Neutrophil (primary cell): ENCODE data around the gene OAT.

Source experiments
- H3K27ac ChIP-seq: fragments of 200-600 bp; sonication (generic); 2 replicates; pipeline ENCODE4 v1.5.1; 2016; ENCODE audit warnings: mild to moderate bottlenecking, moderate library complexity
- H3K27me3 ChIP-seq: fragments of 200-600 bp; sonication (generic); 2 replicates; pipeline ENCODE4 v1.6.0; 2016; ENCODE audit warnings: mild to moderate bottlenecking
- H3K36me3 ChIP-seq: fragments of 200-600 bp; sonication (generic); 2 replicates; pipeline ENCODE4 v1.5.1; 2017
- H3K4me1 ChIP-seq, 2 experiments: fragments of 200-600 bp in 1 of 2; sonication (generic) in 1 of 2; 1 replicate in 1 of 2; 2 replicates in 1 of 2; pipeline versions ENCODE4 v1.5.1 to v1.6.1; 2013 to 2016; ENCODE audit warnings: low read depth in 1 of 2, low read length in 1 of 2, mild to moderate bottlenecking in 1 of 2, moderate library complexity in 1 of 2; ENCODE audit not compliant: control insufficient read depth in 1 of 2, insufficient read depth in 1 of 2
- H3K4me3 ChIP-seq, 2 experiments: fragments of 200-600 bp in 1 of 2; sonication (generic) in 1 of 2; 1 replicate in 1 of 2; 2 replicates in 1 of 2; pipeline ENCODE4 v1.5.1; 2013 to 2016; ENCODE audit warnings: low read depth in 1 of 2, low read length in 1 of 2, mild to moderate bottlenecking in 1 of 2, moderate library complexity in 1 of 2
- H3K9me3 ChIP-seq: fragments of 200-600 bp; sonication (generic); 2 replicates; pipeline ENCODE4 v1.5.1; 2016
- TF ChIP-seq, protein P1 (sequence below): fragments of 200-600 bp; sonication (generic); IDR thresholded peaks from 2 replicates; pipeline ENCODE4 v1.5.1; 2016; ENCODE audit warnings: antibody characterized with exemption

Gene OAT

GRCh38 chr10:124379609-124380193 is 39.0 kb downstream of the OAT start:
- Histone ChIP-seq H3K4me1 (no peaks in the 10 kb centered on the region), H3K27ac (no peak overlapping the region), H3K9me3 (no peaks in the 10 kb centered on the region), H3K36me3 (no peaks in the 10 kb centered on the region), H3K27me3 (peaks cover 69% of the 10 kb centered on the region), H3K4me3 (no peak overlapping the region)
- TF ChIP-seq, protein P1, sequence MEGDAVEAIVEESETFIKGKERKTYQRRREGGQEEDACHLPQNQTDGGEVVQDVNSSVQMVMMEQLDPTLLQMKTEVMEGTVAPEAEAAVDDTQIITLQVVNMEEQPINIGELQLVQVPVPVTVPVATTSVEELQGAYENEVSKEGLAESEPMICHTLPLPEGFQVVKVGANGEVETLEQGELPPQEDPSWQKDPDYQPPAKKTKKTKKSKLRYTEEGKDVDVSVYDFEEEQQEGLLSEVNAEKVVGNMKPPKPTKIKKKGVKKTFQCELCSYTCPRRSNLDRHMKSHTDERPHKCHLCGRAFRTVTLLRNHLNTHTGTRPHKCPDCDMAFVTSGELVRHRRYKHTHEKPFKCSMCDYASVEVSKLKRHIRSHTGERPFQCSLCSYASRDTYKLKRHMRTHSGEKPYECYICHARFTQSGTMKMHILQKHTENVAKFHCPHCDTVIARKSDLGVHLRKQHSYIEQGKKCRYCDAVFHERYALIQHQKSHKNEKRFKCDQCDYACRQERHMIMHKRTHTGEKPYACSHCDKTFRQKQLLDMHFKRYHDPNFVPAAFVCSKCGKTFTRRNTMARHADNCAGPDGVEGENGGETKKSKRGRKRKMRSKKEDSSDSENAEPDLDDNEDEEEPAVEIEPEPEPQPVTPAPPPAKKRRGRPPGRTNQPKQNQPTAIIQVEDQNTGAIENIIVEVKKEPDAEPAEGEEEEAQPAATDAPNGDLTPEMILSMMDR: no peak

- TF ChIP-seq, protein P1: no peak
- H3K27ac ChIP-seq: no peak overlapping the region
These were observed 39.7 kb downstream of the OAT start for GRCh38 chr10:124378881-124379471.

DNA sequence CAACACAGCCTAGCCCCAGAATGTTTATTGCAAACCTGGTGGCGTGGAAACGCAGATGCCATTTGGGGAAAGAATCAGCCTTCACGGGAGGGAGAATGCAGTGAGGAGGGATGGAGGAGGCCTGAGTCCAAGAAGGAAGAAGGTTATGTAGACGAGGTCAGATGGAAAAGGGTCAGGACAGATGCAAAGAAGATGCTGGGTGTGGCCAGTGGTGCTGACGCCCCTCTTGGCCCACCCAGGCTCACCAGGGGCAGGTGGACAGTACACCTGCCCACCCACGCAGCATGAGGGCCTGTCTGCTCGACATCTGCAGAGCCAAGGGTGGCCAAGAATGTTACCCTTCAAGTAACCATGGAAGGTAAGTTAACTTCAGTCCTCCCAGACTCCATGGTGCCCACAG is 40.5 kb downstream of the OAT start:
- Histone ChIP-seq H3K9me3 (no peaks in the 10 kb centered on the region), H3K4me3 (no peak overlapping the region), H3K27me3 (peaks cover 58% of the 10 kb centered on the region), H3K4me1 (no peaks in the 10 kb centered on the region), H3K27ac (no peak overlapping the region), H3K36me3 (no peaks in the 10 kb centered on the region)
- TF ChIP-seq, protein P1: no peak

More at GRCh38 chr10:124378881-124379471, 39.7 kb downstream of the OAT start:
- no peak overlapping the region for H3K4me3 ChIP-seq
- H3K27me3 ChIP-seq: peaks cover 62% of the 10 kb centered on the region
- no peaks in the 10 kb centered on the region for H3K4me1 ChIP-seq
- no peaks in the 10 kb centered on the region for H3K36me3 ChIP-seq
- H3K9me3 ChIP-seq: no peaks in the 10 kb centered on the region

DNA sequence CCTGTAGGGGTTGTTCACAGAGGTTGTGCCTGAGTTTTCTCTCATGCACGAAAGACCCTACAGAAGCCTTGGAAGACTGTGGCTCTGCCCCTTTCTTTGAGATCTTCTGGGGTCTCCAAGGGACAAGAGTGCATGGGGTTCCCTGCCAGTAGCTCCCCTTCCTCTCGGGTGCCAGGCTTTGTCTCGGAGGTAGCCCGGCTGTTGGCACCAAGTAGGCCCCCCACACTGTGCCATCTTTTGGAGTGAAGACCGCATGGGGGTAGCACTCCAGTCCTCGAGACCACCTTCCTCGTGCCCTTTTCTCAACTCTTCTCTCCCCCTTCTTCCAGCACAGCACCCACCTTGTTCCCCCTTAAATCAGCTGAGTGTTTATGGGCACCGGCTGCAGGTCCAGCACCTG is 41.6 kb downstream of the OAT start:
- no peaks in the 10 kb centered on the region for H3K4me1 ChIP-seq
- H3K4me3 ChIP-seq: no peak overlapping the region
- TF ChIP-seq, protein P1: no peak
- H3K27ac ChIP-seq: no peak overlapping the region
- no peaks in the 10 kb centered on the region for H3K9me3 ChIP-seq
- H3K27me3 ChIP-seq: peaks cover 56% of the 10 kb centered on the region
- no peaks in the 10 kb centered on the region for H3K36me3 ChIP-seq

GRCh38 chr10:124376411-124376810 is 42.3 kb downstream of the OAT start:
- H3K27me3 ChIP-seq: peaks cover 56% of the 10 kb centered on the region
- TF ChIP-seq, protein P1: no peak
- H3K9me3 ChIP-seq: no peaks in the 10 kb centered on the region
- no peak overlapping the region for H3K4me3 ChIP-seq
- no peaks in the 10 kb centered on the region for H3K4me1 ChIP-seq
- no peak overlapping the region for H3K27ac ChIP-seq
- no peaks in the 10 kb centered on the region for H3K36me3 ChIP-seq
